GM10266 (cell line): Measurements from ENCODE around the gene OVOL2.
"Not testable (repeated sequence)": the region's sequence is repeated elsewhere in the genome, so short reads cannot be mapped to it uniquely, and the experiment has no call there.

Experiments
- DNase-seq: peaks from one replicate; pipeline ENCODE4 v3.0.0; 2012; ENCODE audit errors: extremely low spot score
- TF ChIP-seq, protein P1 (sequence below): IDR thresholded peaks from 2 replicates; pipeline ENCODE4 v1.5.1; 2012; ENCODE audit warnings: mild to moderate bottlenecking, low read depth; ENCODE audit not compliant: control insufficient read depth, insufficient read depth; ENCODE audit errors: missing control alignments

Gene OVOL2

DNA sequence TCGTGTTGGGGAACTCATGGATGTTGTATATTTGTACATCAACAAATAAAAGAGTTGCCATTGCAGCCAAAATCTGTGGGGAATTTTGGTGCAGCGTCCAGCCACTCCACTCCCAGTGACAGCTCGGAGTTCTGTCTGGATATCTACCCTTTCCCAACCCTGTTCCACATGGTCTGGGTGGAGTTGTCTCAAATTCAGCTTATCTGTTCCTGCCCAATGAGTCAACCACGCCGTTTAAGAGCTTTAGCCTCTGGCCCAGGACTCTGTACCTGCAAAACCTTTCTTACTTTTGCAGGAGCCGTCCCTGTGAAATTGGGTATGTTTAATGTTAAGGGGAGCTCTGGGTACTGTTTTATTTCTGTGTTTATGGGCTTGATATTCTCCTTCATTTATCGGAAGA lies 33.9 kb upstream of the OVOL2 start:
- TF ChIP-seq, protein P1, sequence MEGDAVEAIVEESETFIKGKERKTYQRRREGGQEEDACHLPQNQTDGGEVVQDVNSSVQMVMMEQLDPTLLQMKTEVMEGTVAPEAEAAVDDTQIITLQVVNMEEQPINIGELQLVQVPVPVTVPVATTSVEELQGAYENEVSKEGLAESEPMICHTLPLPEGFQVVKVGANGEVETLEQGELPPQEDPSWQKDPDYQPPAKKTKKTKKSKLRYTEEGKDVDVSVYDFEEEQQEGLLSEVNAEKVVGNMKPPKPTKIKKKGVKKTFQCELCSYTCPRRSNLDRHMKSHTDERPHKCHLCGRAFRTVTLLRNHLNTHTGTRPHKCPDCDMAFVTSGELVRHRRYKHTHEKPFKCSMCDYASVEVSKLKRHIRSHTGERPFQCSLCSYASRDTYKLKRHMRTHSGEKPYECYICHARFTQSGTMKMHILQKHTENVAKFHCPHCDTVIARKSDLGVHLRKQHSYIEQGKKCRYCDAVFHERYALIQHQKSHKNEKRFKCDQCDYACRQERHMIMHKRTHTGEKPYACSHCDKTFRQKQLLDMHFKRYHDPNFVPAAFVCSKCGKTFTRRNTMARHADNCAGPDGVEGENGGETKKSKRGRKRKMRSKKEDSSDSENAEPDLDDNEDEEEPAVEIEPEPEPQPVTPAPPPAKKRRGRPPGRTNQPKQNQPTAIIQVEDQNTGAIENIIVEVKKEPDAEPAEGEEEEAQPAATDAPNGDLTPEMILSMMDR = no peak
- no peak for DNase-seq

DNA sequence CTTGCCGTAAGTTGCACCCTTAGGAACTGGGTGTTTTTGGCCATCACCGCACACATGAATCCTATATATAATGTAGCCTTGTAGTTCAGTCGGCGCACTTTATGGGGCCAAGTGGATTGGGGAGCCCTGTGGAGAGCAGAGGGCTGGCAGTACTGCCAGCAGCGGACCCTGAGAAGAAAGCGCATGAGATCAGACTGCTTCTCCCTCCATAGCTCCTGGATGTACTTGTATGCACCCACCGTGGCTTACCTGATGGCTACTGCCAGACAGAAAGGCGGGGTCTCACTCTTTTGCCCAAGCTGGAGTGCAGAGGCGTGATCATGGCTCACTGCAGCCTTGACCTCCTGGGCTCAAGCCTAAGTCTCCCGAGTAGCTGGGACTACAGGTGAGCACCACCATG lies 32.8 kb upstream of the OVOL2 start:
- TF ChIP-seq, protein P1 = no peak
- no peak for DNase-seq

DNA sequence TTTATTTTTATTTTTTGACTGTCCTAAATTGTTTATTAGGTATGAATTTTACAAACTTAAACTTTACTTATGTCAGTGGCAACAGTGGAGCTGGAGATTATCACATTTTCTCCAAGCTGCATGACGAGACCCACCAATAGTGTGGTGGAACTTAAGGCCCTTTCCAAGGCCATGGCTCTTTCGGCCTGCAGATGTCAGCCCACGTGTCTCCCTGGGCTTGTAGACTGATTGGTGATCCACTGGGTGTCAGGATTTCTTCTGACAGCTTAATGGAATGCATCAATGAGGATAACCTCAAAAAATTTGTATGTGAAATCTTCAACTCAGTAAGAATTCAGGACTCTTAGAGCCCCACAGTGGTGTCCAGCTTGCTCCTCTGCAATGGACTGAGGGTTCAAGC lies 32.3 kb upstream of the OVOL2 start:
- TF ChIP-seq, protein P1 = no peak
- no peak for DNase-seq

DNA sequence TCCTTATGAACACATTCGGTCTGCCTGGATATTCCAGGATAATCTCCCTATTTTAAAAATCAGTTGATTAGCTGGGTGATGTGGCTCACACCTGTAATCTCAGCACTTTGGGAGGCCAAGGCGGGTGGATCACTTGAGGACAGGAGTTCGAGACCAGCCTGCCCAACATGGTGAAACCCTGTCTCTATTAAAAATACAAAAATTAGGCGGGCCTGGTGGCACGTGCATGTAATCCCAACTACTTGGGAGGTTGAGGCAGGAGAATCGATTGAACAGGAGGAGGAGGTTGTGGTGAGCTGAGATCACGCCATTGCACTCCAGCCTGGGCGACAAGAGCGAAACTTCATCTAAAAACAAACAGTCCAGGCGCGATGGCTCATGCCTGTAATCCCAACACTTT lies 31.1 kb upstream of the OVOL2 start:
- not testable (repeated sequence) for DNase-seq

DNA sequence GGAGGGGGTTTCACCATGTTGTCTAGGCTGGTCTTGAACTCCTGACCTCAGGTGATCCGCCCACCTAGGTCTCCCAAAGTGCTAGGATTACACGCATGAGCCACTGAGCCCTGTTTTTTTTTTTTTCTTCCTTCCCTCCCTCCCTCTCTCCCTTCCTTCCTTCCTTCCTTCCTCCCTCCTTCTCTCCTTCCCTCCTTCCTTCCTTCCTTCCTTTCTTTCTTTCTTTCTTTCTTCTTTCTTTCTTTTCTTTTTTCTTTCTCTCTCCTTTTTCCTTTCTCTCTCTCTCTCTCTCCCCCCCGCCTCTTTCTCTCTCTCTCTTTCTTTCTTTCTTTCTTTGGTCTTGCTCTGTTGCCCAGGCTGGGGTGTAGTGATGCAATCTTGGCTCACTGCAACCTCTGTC lies 30.6 kb upstream of the OVOL2 start:
- DNase-seq = not testable (repeated sequence)

DNA sequence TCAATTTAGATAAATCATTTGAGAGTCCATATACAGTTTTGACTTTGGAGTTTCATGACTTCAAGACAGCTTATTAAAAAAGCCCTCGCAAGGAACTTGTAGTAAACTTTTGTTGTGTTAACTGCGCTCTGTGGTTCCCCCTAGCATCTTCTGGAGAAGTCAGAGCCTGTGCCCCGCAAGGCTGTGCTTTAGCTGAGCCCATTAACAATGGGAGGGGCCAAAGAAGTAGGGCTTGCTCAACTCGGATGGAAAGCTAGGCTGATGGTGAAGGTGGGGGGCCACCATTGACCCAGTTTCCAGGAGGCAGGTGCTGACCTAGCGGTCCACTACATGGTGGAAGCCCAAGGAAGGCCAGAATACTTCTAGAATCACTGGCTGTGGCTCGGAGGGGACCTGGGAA lies 29.3 kb upstream of the OVOL2 start:
- TF ChIP-seq, protein P1 = no peak
- no peak for DNase-seq

DNA sequence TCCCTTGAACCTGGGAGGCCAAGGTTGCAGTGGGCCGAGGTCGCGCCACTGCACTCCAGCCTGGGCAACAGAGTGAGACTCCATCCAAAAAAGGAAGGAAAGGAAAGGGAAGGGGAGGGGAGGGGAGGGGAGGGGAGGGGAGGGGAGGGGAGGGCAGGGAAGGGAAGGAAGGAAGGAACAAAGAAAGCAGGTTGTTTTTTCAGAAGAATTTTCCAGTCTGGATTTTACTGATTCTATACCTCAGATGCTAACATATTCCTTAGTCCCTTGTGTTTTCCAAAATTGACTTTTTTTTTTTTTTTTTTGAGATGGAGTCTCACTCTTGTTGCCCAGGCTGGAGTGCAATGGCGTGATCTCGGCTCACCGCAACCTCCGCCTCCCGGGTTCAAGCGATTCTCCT lies 23.1 kb upstream of the OVOL2 start:
- DNase-seq = not testable (repeated sequence)

DNA sequence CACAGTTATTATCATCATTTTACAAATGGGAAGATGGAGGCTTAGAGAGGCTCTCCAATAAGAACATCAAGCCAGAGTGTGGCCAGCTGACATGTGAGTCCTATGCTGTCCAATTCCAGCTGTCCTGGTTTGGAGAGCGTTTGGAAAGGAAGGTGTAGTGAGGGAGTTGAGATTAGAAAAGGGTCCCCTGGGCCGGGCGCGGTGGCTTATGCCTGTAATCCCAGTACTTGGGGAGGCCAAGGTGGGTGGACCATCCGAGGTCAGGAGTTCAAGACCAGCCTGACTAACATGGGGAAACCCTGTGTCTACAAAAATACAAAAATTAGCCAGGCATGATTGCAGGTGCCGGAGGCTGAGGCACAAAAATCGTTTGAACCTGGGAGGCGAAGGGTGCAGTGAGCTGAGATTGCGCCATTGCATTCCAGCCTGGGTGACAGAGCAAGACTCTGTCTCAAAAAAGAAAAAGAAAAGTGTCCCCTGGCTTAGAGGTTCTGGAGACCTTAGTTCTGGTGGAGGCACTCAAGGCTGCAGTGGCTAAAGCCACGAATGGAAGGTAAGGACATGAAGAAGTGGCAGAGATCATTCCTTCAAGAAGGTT lies 22.1 kb upstream of the OVOL2 start:
- DNase-seq = no peak
- TF ChIP-seq, protein P1 = no peak

DNA sequence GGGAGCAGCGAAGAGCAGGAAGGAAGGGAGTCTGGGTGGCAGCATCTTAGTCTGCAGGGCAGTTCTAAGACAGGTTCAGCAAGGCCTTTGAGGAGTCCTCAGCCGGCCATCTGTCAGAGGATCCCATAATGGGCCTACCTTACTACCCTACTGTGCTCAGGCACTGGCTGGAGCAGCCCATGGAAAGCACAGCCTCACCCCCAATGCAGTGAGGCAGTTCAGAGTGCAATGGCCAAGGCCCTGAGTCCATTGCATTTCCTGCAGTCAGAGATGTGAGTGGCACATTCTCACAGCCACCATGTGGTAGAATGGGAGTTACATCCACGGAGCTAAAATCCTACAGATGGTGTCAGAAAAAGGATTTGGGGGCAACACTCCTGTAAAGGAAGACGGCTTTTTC lies 19.4 kb upstream of the OVOL2 start:
- DNase-seq = no peak
- TF ChIP-seq, protein P1 = no peak
